OCI-LY1 (cell line): ENCODE measurements around the gene LRRC57.

Experiments used
- EZH2 ChIP-seq: fragments of 200-600 bp; sonication (generic), shearing (Covaris generic); IDR thresholded peaks from 2 replicates; pipeline ENCODE4 v1.8.0; 2017; ENCODE audit warnings: borderline replicate concordance, mixed run types, mild to moderate bottlenecking, antibody characterized with exemption, low read length, moderate library complexity, mixed read lengths
- TF ChIP-seq, protein P1 (sequence below): fragments of 200-600 bp; sonication (generic), shearing (Covaris generic); IDR thresholded peaks from 2 replicates; pipeline ENCODE4 v1.5.1; 2017; ENCODE audit warnings: mild to moderate bottlenecking, antibody characterized with exemption, low read length, moderate library complexity, mixed read lengths

DNA sequence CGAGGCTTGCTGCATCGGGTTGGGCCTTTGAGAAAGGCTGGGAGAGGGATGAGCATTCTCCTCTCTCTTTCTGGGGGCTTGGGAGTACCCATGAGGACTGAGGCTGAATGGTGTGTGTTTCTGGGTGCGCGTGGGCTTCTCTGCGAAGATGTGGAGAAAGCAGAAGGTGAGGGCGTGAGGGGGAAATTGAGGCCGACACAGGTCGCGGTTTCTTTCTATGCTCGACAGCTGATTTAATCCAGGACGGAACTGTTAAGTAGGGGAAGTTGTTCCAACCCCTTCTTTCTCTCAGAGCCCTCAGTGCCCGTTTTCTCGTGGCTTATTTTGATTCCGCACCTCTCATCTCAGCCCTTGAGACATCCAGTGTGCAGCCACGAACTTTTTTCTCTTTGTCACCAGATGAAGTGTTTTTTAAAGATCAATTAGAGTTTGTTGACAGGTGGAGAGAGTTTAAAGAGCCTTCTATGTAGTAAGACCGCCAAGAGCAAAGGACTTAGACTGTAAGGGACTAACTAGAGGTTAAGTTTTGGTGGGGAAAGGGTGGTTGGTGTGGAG lies 27.5 kb upstream of the LRRC57 start:
- TF ChIP-seq, protein P1, sequence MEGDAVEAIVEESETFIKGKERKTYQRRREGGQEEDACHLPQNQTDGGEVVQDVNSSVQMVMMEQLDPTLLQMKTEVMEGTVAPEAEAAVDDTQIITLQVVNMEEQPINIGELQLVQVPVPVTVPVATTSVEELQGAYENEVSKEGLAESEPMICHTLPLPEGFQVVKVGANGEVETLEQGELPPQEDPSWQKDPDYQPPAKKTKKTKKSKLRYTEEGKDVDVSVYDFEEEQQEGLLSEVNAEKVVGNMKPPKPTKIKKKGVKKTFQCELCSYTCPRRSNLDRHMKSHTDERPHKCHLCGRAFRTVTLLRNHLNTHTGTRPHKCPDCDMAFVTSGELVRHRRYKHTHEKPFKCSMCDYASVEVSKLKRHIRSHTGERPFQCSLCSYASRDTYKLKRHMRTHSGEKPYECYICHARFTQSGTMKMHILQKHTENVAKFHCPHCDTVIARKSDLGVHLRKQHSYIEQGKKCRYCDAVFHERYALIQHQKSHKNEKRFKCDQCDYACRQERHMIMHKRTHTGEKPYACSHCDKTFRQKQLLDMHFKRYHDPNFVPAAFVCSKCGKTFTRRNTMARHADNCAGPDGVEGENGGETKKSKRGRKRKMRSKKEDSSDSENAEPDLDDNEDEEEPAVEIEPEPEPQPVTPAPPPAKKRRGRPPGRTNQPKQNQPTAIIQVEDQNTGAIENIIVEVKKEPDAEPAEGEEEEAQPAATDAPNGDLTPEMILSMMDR, result no peak
- TF ChIP-seq EZH2, result no peak
